Lower lobe of right lung (tissue), 2 donors: ENCODE data around the gene MMP14. TPM values are rescaled to one million over a fixed set of nuclear protein-coding genes. Genes with fewer than 3 reads are reported as not detected.
"Not testable (repeated sequence)": the region's sequence is repeated elsewhere in the genome, so short reads cannot be mapped to it uniquely, and the experiment has no call there.

Source experiments
- ATAC-seq, 2 donors: fragments of 200-7000 bp; cut with Tn5 transposase; one replicate each; pipeline ENCODE4 v1.9.1; 2020 to 2022; ENCODE audit warnings: mild to moderate bottlenecking in 2 of 2, moderate library complexity in 2 of 2
- DNase-seq: peaks from one replicate; pipeline ENCODE4 v3.0.0-alpha.2; 2020
- H3K27ac ChIP-seq: fragments of 200-600 bp; one replicate; pipeline ENCODE4 v1.8.0; 2022
- H3K27me3 ChIP-seq: fragments of 200-600 bp; one replicate; pipeline ENCODE4 v1.8.0; 2022; ENCODE audit warnings: low read depth
- H3K36me3 ChIP-seq: fragments of 200-600 bp; one replicate; pipeline ENCODE4 v1.8.0; 2022; ENCODE audit warnings: mild to moderate bottlenecking
- H3K4me1 ChIP-seq: fragments of 200-600 bp; one replicate; pipeline ENCODE4 v1.8.0; 2022
- H3K4me3 ChIP-seq: fragments of 200-600 bp; one replicate; pipeline ENCODE4 v1.8.0; 2022; ENCODE audit warnings: mild to moderate bottlenecking
- H3K9me3 ChIP-seq: fragments of 200-600 bp; one replicate; pipeline ENCODE4 v1.8.0; 2022
- intact Hi-C: fragments of 100-400 bp; cut with DNase I; formaldehyde crosslinking; loops from one replicate; pipeline ENCODE4 v1.11.0; 2022
- total RNA-seq: library from RNA; stranded (reverse); fragmentation: NEBNext Ultra II Directional; extraction: Animal tissue kit (Norgen Biotek cat#: 25700); gene quantifications from one replicate; pipeline ENCODE4 v1.2.1, GENCODE V29; 2021
- TF ChIP-seq, protein P1 (sequence below): fragments of 200-600 bp; IDR thresholded peaks from one replicate; pipeline ENCODE4 v1.8.0; 2022; ENCODE audit warnings: antibody characterized with exemption, mild to moderate bottlenecking
- donor health status: DM: no; HTN: yes; CAD: no; lungs with severe emphysema.

The MMP14 gene
- total RNA-seq, 1 donor from 2014 or later = 124 TPM

DNA sequence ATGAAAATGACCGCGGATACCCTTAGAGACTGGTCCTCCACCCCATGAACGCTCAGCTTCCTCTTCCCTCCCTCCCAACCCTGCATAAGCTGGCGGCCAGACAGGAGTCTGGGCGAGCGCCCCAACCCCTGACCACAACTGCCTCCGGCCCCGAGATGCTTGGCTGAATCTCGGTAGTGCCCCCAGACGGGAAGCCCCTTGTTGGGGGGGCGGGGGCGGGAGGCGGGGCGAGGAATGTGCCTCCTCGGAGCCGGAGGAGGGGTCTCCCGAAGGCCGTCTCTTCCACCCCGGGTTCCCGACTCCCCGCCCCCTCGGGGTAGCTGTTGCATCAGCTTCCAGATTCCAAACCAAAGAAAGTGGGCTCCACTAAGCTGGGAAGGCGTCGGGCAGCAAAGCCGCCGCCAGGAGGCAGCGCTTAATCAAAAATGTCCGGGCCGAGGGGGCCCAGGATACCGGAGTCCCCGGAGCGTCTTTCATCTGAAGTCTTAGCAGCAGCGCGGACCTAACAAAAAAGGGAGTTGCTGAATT, 13.8 kb upstream of the MMP14 start:
- peak; percentile 76 to 77 for ATAC-seq

DNA sequence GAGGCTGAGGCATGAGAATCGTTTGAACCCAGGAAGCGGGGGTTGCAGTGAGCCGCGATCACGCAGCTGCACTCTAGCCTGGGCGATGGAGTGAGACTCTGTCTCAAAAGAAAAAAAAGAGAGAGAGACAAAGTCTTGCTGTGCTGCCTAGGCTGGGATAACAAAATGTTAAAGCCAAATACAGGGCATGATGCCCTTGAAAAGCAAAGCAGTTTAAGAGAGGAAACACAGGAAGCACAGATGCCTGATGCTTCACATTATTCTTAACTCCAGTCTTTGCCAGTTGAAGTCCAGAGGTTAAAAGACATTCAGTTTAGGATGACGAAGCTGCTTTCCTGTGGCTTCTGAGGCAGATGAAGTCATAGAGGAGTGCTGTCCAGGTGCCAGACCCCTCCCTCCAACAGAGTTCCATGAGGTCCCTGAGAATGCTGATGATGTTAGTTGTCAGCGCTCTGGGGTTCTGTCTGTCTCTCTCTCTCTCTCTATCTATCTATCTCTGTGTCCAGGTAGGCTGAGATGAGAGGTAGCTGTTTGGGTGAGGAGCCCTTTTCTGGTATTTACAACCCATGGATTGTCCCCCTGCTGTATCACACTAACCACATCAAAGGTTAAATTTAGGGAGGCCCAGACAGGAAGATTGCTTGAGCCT, 11.6 kb upstream of the MMP14 start:
- TF ChIP-seq, protein P1, sequence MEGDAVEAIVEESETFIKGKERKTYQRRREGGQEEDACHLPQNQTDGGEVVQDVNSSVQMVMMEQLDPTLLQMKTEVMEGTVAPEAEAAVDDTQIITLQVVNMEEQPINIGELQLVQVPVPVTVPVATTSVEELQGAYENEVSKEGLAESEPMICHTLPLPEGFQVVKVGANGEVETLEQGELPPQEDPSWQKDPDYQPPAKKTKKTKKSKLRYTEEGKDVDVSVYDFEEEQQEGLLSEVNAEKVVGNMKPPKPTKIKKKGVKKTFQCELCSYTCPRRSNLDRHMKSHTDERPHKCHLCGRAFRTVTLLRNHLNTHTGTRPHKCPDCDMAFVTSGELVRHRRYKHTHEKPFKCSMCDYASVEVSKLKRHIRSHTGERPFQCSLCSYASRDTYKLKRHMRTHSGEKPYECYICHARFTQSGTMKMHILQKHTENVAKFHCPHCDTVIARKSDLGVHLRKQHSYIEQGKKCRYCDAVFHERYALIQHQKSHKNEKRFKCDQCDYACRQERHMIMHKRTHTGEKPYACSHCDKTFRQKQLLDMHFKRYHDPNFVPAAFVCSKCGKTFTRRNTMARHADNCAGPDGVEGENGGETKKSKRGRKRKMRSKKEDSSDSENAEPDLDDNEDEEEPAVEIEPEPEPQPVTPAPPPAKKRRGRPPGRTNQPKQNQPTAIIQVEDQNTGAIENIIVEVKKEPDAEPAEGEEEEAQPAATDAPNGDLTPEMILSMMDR = no peak
- H3K4me1 ChIP-seq = peaks cover 25% of the 10 kb centered on the region
- ATAC-seq (no peak), DNase-seq (no peak)
- intact Hi-C loops = no loop called here
- no peaks in the 10 kb centered on the region for H3K27me3 ChIP-seq
- H3K36me3 ChIP-seq = no peaks in the 10 kb centered on the region
- H3K9me3 ChIP-seq = no peaks in the 10 kb centered on the region
- H3K27ac ChIP-seq = no peak overlapping the region
- H3K4me3 ChIP-seq = no peak overlapping the region

More for the DNA sequence above, 13.8 kb upstream of the MMP14 start:
- TF ChIP-seq, protein P1 = peak; percentile 88
- DNase-seq = peak; percentile 80
- no peaks in the 10 kb centered on the region for H3K9me3 ChIP-seq
- H3K4me3 ChIP-seq = peak overlapping the region; percentile 52
- intact Hi-C loops = no loop called here
- peak overlapping the region; percentile 66 for H3K27ac ChIP-seq
- peaks cover 42% of the 10 kb centered on the region for H3K4me1 ChIP-seq
- no peaks in the 10 kb centered on the region for H3K27me3 ChIP-seq
- H3K36me3 ChIP-seq = no peaks in the 10 kb centered on the region

DNA sequence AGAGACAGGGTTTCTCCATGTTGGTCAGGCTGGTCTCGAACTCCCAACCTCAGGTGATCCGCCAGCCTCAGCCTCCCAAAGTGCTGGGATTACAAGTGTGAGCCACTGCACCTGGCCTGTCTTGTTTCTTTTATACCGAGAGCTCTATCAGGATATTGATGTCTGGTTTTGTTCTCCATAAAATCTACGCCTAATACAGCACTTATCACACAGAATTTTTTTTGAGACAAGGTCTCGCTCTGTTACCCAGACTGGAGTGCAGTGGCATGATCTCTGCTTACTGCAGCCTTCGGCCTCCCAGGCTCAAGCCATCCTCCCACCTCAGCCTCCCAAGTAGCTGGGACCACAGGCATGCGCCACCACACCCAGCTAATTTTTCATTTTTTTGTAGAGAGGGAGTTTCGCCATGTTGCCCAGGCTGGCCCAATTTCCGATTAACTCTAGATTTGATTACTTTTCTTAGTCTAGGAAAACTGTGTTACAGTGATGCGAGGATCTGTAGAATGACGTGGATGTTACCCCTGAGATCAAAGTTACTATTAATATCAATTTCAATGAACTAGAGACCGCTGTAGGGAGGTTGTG, 7.2 kb upstream of the MMP14 start:
- H3K27me3 ChIP-seq, ATAC-seq, intact Hi-C loops, H3K9me3 ChIP-seq: not testable (repeated sequence)
- Histone ChIP-seq H3K4me1 (peaks cover 17% of the 10 kb centered on the region), H3K4me3 (peak overlapping the region; percentile 98), H3K36me3 (peaks cover 13% of the 10 kb centered on the region), H3K27ac (peak overlapping the region; percentile 86)
- DNase-seq = peak; percentile 16

DNA sequence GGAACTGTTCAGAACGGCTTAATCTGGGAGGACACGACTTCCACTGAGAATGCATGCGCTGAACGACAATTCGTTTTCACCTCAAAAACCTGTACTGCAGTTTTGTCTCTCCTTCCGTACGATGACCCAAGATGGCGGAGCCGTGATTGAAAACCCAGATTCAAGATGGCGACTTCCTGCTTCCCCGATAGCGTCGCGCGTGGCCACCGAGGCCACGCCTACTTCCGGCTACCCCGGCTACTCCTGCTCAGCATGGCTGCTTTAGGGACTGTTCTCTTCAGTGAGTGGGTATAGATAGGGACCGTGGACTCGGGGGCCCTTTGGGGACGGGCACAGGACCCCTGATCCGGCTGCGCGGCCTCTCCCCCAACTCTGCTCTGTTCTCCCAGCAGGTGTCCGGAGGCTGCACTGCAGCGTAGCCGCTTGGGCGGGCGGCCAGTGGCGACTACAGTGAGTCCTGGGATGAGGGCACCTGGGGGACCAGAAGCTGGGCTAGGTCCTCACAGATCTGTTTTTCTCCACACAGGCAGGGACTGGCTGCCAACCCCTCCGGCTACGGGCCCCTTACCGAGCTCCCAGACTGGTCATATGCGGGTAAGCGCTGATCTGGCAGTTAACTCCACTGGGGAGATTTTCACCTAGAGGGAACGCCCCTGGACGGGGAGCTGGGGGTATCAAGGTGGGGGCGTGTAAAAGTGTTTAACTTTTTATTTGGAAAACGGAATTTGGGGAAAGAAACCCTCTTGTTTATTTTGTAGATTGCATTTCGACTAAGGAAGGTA, 6.5 kb upstream of the MMP14 start, which contains the start of gene MRPL52:
TSS of gene MRPL52 (plus strand) at position 227 of the 782 bp plus-strand sequence. CDS start at position 253, 26 bp downstream.
- Histone ChIP-seq H3K4me3 (peak within 1 kb of the TSS; percentile 98), H3K9me3 (no peaks in the 10 kb centered on the region), H3K4me1 (peaks cover 17% of the 10 kb centered on the region), H3K27me3 (no peaks in the 10 kb centered on the region), H3K27ac (peak within 1 kb of the TSS; percentile 86), H3K36me3 (peaks cover 20% of the 10 kb centered on the region)
- DNase-seq = peak; percentile 94
- intact Hi-C loops = no loop called here
- TF ChIP-seq, protein P1 = no peak
- ATAC-seq = peak; percentile 95 to 99

DNA sequence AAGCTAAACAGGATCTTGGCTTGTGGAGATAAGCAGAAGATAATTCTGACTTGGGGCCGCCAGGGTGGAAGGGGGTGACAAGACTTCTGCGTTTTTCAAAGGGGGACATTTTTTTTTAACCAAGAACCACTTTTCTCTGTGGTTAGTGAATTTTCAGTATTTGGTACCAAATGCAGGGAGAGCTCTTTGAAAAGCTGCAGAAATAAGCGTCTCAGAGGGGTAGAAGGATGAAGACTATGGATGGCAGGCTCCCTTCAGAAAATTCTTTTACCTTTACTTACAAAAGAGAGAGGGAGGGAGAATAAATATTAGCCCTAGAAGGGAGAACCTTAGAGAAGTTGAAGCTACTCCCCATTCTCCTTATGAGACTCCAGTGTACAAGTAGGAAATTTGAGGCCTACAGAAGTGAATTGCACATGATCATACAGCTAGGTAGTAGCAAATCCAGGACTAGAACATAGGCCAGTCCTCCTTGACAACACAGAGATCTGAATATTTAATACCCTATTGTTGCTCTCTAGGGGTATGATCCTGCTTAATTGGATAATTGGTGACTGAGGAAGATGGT, 5.9 kb upstream of the MMP14 start:
- peaks cover 23% of the 10 kb centered on the region for H3K36me3 ChIP-seq

More for the DNA sequence above, 5.9 kb upstream of the MMP14 start:
- H3K4me1 ChIP-seq = peaks cover 17% of the 10 kb centered on the region
- H3K4me3 ChIP-seq = peak overlapping the region; percentile 98
- H3K27ac ChIP-seq = no peak overlapping the region
- DNase-seq (no peak), ATAC-seq (no peak)
- TF ChIP-seq, protein P1 = no peak
- H3K27me3 ChIP-seq = no peaks in the 10 kb centered on the region
- intact Hi-C loops = no loop called here
- H3K9me3 ChIP-seq = no peaks in the 10 kb centered on the region
